Measurements from ENCODE around the gene CYP3A4. TPM values are rescaled to one million over a fixed set of nuclear protein-coding genes. Genes with fewer than 3 reads are reported as not detected.
A peak's percentile ranks its signal among the peaks of the same experiment; 100 is the strongest.
"Not testable (repeated sequence)": the region's sequence is repeated elsewhere in the genome, so short reads cannot be mapped to it uniquely, and the experiment has no call there.

The CYP3A4 gene
- total RNA-seq, 2 donors from 2014 or later, result not detected

GRCh38 chr7:99805641-99806040, 21.7 kb upstream of the CYP3A4 start:
- H3K4me1 Mint-ChIP-seq (ENCODE audit: low read depth in 2 of 2), result no peaks in the 10 kb centered on the region

GRCh38 chr7:99803118-99803517, 19.1 kb upstream of the CYP3A4 start:
- H3K27me3 Mint-ChIP-seq, result peaks cover 42 to 68% of the 10 kb centered on the region in 2 donors
- DNase-seq (ENCODE audit: low spot score); H3K9me3 Mint-ChIP-seq; ATAC-seq; H3K4me1 Mint-ChIP-seq (ENCODE audit: low read depth in 2 of 2); H3K27ac Mint-ChIP-seq; H3K4me3 Mint-ChIP-seq: not testable (repeated sequence)
- peaks cover 15% of the 10 kb centered on the region for H3K36me3 Mint-ChIP-seq

More at GRCh38 chr7:99805641-99806040, 21.7 kb upstream of the CYP3A4 start:
- H3K4me3 Mint-ChIP-seq, result no peak overlapping the region
- no peaks in the 10 kb centered on the region for H3K9me3 Mint-ChIP-seq
- peaks cover 15% of the 10 kb centered on the region for H3K36me3 Mint-ChIP-seq
- H3K27me3 Mint-ChIP-seq, result peaks cover 43 to 73% of the 10 kb centered on the region in 2 donors
- no peak overlapping the region for H3K27ac Mint-ChIP-seq
- DNase-seq (ENCODE audit: low spot score) (no peak), ATAC-seq (no peak)

GRCh38 chr7:99801407-99801806, 17.4 kb upstream of the CYP3A4 start:
- not testable (repeated sequence) for H3K4me3 Mint-ChIP-seq; H3K27ac Mint-ChIP-seq; H3K4me1 Mint-ChIP-seq (ENCODE audit: low read depth in 2 of 2); DNase-seq (ENCODE audit: low spot score); ATAC-seq; H3K9me3 Mint-ChIP-seq
- Mint-ChIP-seq H3K36me3 (peaks cover 15% of the 10 kb centered on the region), H3K27me3 (peaks cover 33 to 51% of the 10 kb centered on the region in 2 donors)

- H3K36me3 Mint-ChIP-seq, result no peaks in the 10 kb centered on the region
- no peak overlapping the region for H3K4me3 Mint-ChIP-seq
- peaks cover 20 to 27% of the 10 kb centered on the region in 2 donors for H3K27me3 Mint-ChIP-seq
- no peak overlapping the region for H3K27ac Mint-ChIP-seq
- ATAC-seq (no peak), DNase-seq (ENCODE audit: low spot score) (no peak)
- no peaks in the 10 kb centered on the region for H3K4me1 Mint-ChIP-seq (ENCODE audit: low read depth in 2 of 2)
- H3K9me3 Mint-ChIP-seq, result no peaks in the 10 kb centered on the region
Measured at GRCh38 chr7:99798972-99799371, 15.0 kb upstream of the CYP3A4 start.

GRCh38 chr7:99795864-99796263, 11.9 kb upstream of the CYP3A4 start:
- not testable (repeated sequence) for H3K4me1 Mint-ChIP-seq (ENCODE audit: low read depth in 2 of 2); H3K36me3 Mint-ChIP-seq; DNase-seq (ENCODE audit: low spot score); H3K27ac Mint-ChIP-seq; H3K4me3 Mint-ChIP-seq; ATAC-seq; H3K9me3 Mint-ChIP-seq
- peaks cover 7 to 12% of the 10 kb centered on the region in 2 donors for H3K27me3 Mint-ChIP-seq

- DNase-seq (ENCODE audit: low spot score) (no peak), ATAC-seq (no peak)
- Mint-ChIP-seq H3K4me3 (no peak overlapping the region), H3K4me1 (ENCODE audit: low read depth in 2 of 2) (peaks cover 5 to 7% of the 10 kb centered on the region in 2 donors), H3K36me3 (no peaks in the 10 kb centered on the region), H3K27me3 (peaks cover 0 to 6% of the 10 kb centered on the region in 2 donors), H3K9me3 (no peaks in the 10 kb centered on the region), H3K27ac (no peak overlapping the region)
Measured at GRCh38 chr7:99794585-99795502, 10.9 kb upstream of the CYP3A4 start.

- DNase-seq (ENCODE audit: low spot score) (no peak), ATAC-seq (no peak)
- Mint-ChIP-seq H3K36me3 (no peaks in the 10 kb centered on the region), H3K4me1 (ENCODE audit: low read depth in 2 of 2) (peaks cover 16 to 17% of the 10 kb centered on the region in 2 donors), H3K27ac (no peak overlapping the region), H3K27me3 (peaks cover 0 to 6% of the 10 kb centered on the region in 2 donors), H3K4me3 (no peak overlapping the region), H3K9me3 (no peaks in the 10 kb centered on the region)
Measured at GRCh38 chr7:99793443-99793842, 9.5 kb upstream of the CYP3A4 start.

GRCh38 chr7:99792967-99793366, 9.0 kb upstream of the CYP3A4 start:
- no peak overlapping the region for H3K27ac Mint-ChIP-seq
- DNase-seq (ENCODE audit: low spot score) (no peak), ATAC-seq (no peak)
- peaks cover 0 to 6% of the 10 kb centered on the region in 2 donors for H3K27me3 Mint-ChIP-seq
- H3K4me3 Mint-ChIP-seq, result no peak overlapping the region
- no peaks in the 10 kb centered on the region for H3K36me3 Mint-ChIP-seq
- no peaks in the 10 kb centered on the region for H3K9me3 Mint-ChIP-seq
- H3K4me1 Mint-ChIP-seq (ENCODE audit: low read depth in 2 of 2), result peaks cover 20 to 21% of the 10 kb centered on the region in 2 donors

- no peak overlapping the region for H3K4me3 Mint-ChIP-seq
- ATAC-seq (no peak), DNase-seq (ENCODE audit: low spot score) (no peak)
- H3K9me3 Mint-ChIP-seq, result no peaks in the 10 kb centered on the region
- H3K27ac Mint-ChIP-seq, result no peak overlapping the region
- H3K27me3 Mint-ChIP-seq, result peaks cover 0 to 6% of the 10 kb centered on the region in 2 donors
- no peaks in the 10 kb centered on the region for H3K36me3 Mint-ChIP-seq
- peaks cover 26 to 29% of the 10 kb centered on the region in 2 donors for H3K4me1 Mint-ChIP-seq (ENCODE audit: low read depth in 2 of 2)
Measured at GRCh38 chr7:99791667-99792369, 7.8 kb upstream of the CYP3A4 start.

- Mint-ChIP-seq H3K4me1 (ENCODE audit: low read depth in 2 of 2) (peaks cover 29 to 36% of the 10 kb centered on the region in 2 donors), H3K36me3 (no peaks in the 10 kb centered on the region), H3K27ac (no peak overlapping the region), H3K4me3 (no peak overlapping the region), H3K27me3 (peaks cover 0 to 6% of the 10 kb centered on the region in 2 donors), H3K9me3 (no peaks in the 10 kb centered on the region)
- ATAC-seq (no peak), DNase-seq (ENCODE audit: low spot score) (no peak)
Measured at GRCh38 chr7:99791021-99791420, 7.0 kb upstream of the CYP3A4 start.

GRCh38 chr7:99790407-99790806, 6.4 kb upstream of the CYP3A4 start:
- ATAC-seq (no peak), DNase-seq (ENCODE audit: low spot score) (no peak)
- no peak overlapping the region for H3K4me3 Mint-ChIP-seq
- H3K27me3 Mint-ChIP-seq, result peaks cover 0 to 6% of the 10 kb centered on the region in 2 donors
- peak overlapping the region in 1 of 2 donors; percentile 7 for H3K27ac Mint-ChIP-seq
- H3K9me3 Mint-ChIP-seq, result no peaks in the 10 kb centered on the region
- no peaks in the 10 kb centered on the region for H3K36me3 Mint-ChIP-seq
- H3K4me1 Mint-ChIP-seq (ENCODE audit: low read depth in 2 of 2), result peaks cover 29 to 36% of the 10 kb centered on the region in 2 donors

DNA sequence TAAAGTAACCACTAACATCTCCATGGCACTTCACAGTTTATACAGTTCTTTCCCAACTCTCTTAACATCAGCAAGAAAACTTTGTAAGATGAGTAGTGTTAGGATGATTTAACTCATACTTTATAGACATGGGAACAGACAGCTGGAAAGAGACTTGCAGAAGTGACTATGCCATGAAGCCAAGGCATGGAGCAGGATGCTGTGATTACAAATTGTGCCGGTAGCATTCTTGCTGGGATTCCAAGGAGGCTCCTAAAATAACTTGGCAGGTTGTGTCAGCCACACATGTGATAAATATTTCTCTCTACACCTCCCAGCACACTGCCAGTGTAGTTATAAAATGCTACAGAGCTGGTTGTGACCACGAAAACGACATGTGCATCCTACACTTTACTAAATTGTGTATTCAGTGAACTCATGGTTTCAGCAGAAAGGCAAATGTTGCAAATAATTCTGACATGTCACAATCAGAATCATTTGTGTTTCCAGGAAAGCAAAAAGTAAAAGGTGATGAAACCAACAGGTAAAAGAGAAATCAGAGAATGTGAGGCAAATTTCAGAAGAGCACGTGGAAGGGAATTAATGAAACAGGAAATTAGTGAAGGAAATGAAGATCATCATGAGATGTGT, 5.6 kb upstream of the CYP3A4 start:
- Mint-ChIP-seq H3K27ac (peak overlapping the region; percentile 2 to 7), H3K27me3 (peaks cover 0 to 3% of the 10 kb centered on the region in 2 donors), H3K4me1 (ENCODE audit: low read depth in 2 of 2) (peaks cover 29 to 36% of the 10 kb centered on the region in 2 donors), H3K36me3 (no peaks in the 10 kb centered on the region), H3K9me3 (no peaks in the 10 kb centered on the region), H3K4me3 (no peak overlapping the region)
- DNase-seq (ENCODE audit: low spot score) (no peak), ATAC-seq (no peak)

- ATAC-seq, result peak; percentile 80 to 91
- Mint-ChIP-seq H3K9me3 (no peaks in the 10 kb centered on the region), H3K27me3 (peaks cover 0 to 2% of the 10 kb centered on the region in 2 donors), H3K36me3 (no peaks in the 10 kb centered on the region), H3K4me1 (ENCODE audit: low read depth in 2 of 2) (peaks cover 29 to 36% of the 10 kb centered on the region in 2 donors), H3K27ac (peak overlapping the region in 1 of 2 donors; percentile 7), H3K4me3 (peak overlapping the region; percentile 8)
- DNase-seq (ENCODE audit: low spot score), result no peak
Measured at GRCh38 chr7:99788554-99788953, 4.6 kb upstream of the CYP3A4 start.
